Calu3 (cell line): ENCODE results near the gene ACY1. TPM values are rescaled to one million over a fixed set of nuclear protein-coding genes. Genes with fewer than 3 reads are reported as not detected.
"Not testable (repeated sequence)": the region's sequence is repeated elsewhere in the genome, so short reads cannot be mapped to it uniquely, and the experiment has no call there.

Source experiments
- BruUV-seq: library from RNA; stranded (reverse); fragments of 400-500 nt; replicated peaks from 2 replicates; lab custom pipeline; 2021; lab: Mats Ljungman, UMichigan
- CTCF ChIA-PET: fragments of 300-600 bp; sonication (Branson Sonifier 250); formaldehyde crosslinking; loops from one replicate; lab custom pipeline; 2022; ENCODE audit warnings: antibody characterized with exemption; lab: Charles Lee
- DNase-seq: peaks from one replicate; pipeline ENCODE4 v3.0.0; 2022
- H3K27ac Mint-ChIP-seq: one replicate; pipeline ENCODE4 v1.8.0; 2022; ENCODE audit warnings: mixed read lengths; ENCODE audit not compliant: unreplicated experiment
- H3K27me3 Mint-ChIP-seq: one replicate; pipeline ENCODE4 v1.8.0; 2022; ENCODE audit warnings: mixed read lengths; ENCODE audit not compliant: unreplicated experiment
- H3K36me3 Mint-ChIP-seq: one replicate; pipeline ENCODE4 v1.8.0; 2022; ENCODE audit warnings: mild to moderate bottlenecking, moderate library complexity, mixed read lengths; ENCODE audit not compliant: insufficient read depth, unreplicated experiment
- H3K4me1 Mint-ChIP-seq: one replicate; pipeline ENCODE4 v1.8.0; 2022; ENCODE audit warnings: mild to moderate bottlenecking, low read depth, mixed read lengths; ENCODE audit not compliant: unreplicated experiment
- H3K4me3 Mint-ChIP-seq: one replicate; pipeline ENCODE4 v1.8.0; 2022; ENCODE audit warnings: mild to moderate bottlenecking, low read depth, moderate library complexity, mixed read lengths; ENCODE audit not compliant: unreplicated experiment
- H3K9me3 Mint-ChIP-seq: one replicate; pipeline ENCODE4 v1.8.0; 2022; ENCODE audit warnings: low read depth, mixed read lengths; ENCODE audit not compliant: unreplicated experiment
- CTCF ChIP-seq: fragments of 200-600 bp; IDR thresholded peaks from one replicate; pipeline ENCODE4 v1.8.0; 2022; ENCODE audit warnings: antibody characterized with exemption; ENCODE audit not compliant: unreplicated experiment
- intact Hi-C: fragments of 100-400 bp; cut with micrococcal nuclease; formaldehyde crosslinking; loops from one replicate; pipeline ENCODE4 v1.10.0; 2022; ENCODE audit not compliant: unreplicated experiment
- total RNA-seq: library from RNA; stranded (reverse); gene quantifications from 2 replicates; pipeline ENCODE4 v1.2.3, GENCODE V29; 2022

The ACY1 gene
- total RNA-seq, 1 experiment from 2014 or later: 74.9 TPM

GRCh38 chr3:51992017-51992682, 8.8 kb downstream of the ACY1 start:
- DNase-seq: no peak
- no peak for TF ChIP-seq CTCF
- peaks cover 56% of the 10 kb centered on the region for H3K36me3 Mint-ChIP-seq
- BruUV-seq: no TSS peak
- CTCF ChIA-PET: interaction anchor here (1.8 kb wide), 1 partner anchor 9 kb away, joined by 10 read pairs; the partner anchor contains the start of gene ACY1
- H3K4me1 Mint-ChIP-seq: peaks cover 11% of the 10 kb centered on the region
- H3K4me3 Mint-ChIP-seq: no peak overlapping the region
- H3K27me3 Mint-ChIP-seq: no peaks in the 10 kb centered on the region
- intact Hi-C loops: no loop called here
- no peaks in the 10 kb centered on the region for H3K9me3 Mint-ChIP-seq
- H3K27ac Mint-ChIP-seq: no peak overlapping the region

- Mint-ChIP-seq H3K36me3 (peaks cover 63% of the 10 kb centered on the region), H3K4me1 (peaks cover 26% of the 10 kb centered on the region), H3K4me3 (peak overlapping the region; percentile 89)
- DNase-seq, BruUV-seq, intact Hi-C loops, H3K27ac Mint-ChIP-seq, H3K9me3 Mint-ChIP-seq, H3K27me3 Mint-ChIP-seq, CTCF ChIA-PET: not testable (repeated sequence)
These were observed 10.3 kb downstream of the ACY1 start for GRCh38 chr3:51993657-51994056.

GRCh38 chr3:51994530-51994929, 11.2 kb downstream of the ACY1 start:
- Mint-ChIP-seq H3K27me3 (no peaks in the 10 kb centered on the region), H3K4me1 (peaks cover 26% of the 10 kb centered on the region), H3K9me3 (no peaks in the 10 kb centered on the region), H3K4me3 (peak overlapping the region; percentile 89), H3K27ac (peak overlapping the region; percentile 99), H3K36me3 (peaks cover 63% of the 10 kb centered on the region)
- no peak for TF ChIP-seq CTCF
- no peak for DNase-seq
- intact Hi-C loops: no loop called here
- CTCF ChIA-PET: interaction anchor here (1.8 kb wide), 1 partner anchor 11 kb away, joined by 11 read pairs; the partner anchor contains the start of gene ACY1
- TSS peak; percentile 62 for BruUV-seq

- H3K9me3 Mint-ChIP-seq: no peaks in the 10 kb centered on the region
- peak within 1 kb of the TSS; percentile 89 for H3K4me3 Mint-ChIP-seq
- H3K36me3 Mint-ChIP-seq: peaks cover 62% of the 10 kb centered on the region
- no peaks in the 10 kb centered on the region for H3K27me3 Mint-ChIP-seq
- CTCF ChIA-PET: interaction anchor here (0.6 to 1.8 kb wide), 7 partner anchors 10 to 1813 kb away, joined by 3 to 11 read pairs (median 5); partner anchors contain the start of genes ACY1, DCAF1 and PARP3
- H3K27ac Mint-ChIP-seq: peak within 1 kb of the TSS; percentile 99
- peaks cover 26% of the 10 kb centered on the region for H3K4me1 Mint-ChIP-seq
- BruUV-seq: no TSS peak
- intact Hi-C loops: no loop called here
- TF ChIP-seq CTCF: no peak
- DNase-seq: peak; percentile 91
These were observed 12.2 kb downstream of the ACY1 start, which contains the start of gene RPL29 for GRCh38 chr3:51995346-51996163. Gene RPL29 (minus strand): TSS chr3:51995895. CDS start chr3:51995461, 434 bp downstream.
